GM19328 (cell line): ENCODE data around the gene PFKFB3.
A peak's percentile ranks its signal among the peaks of the same experiment; 100 is the strongest.
"Not testable (repeated sequence)": the region's sequence is repeated elsewhere in the genome, so short reads cannot be mapped to it uniquely, and the experiment has no call there.

ENCODE experiments used
- ATAC-seq: cut with Tn5 transposase; IDR thresholded peaks from one replicate; pipeline ENCODE4 v1.9.1; 2021; ENCODE audit warnings: mild to moderate bottlenecking, moderate library complexity; ENCODE audit not compliant: unreplicated experiment

PFKFB3 gene

DNA sequence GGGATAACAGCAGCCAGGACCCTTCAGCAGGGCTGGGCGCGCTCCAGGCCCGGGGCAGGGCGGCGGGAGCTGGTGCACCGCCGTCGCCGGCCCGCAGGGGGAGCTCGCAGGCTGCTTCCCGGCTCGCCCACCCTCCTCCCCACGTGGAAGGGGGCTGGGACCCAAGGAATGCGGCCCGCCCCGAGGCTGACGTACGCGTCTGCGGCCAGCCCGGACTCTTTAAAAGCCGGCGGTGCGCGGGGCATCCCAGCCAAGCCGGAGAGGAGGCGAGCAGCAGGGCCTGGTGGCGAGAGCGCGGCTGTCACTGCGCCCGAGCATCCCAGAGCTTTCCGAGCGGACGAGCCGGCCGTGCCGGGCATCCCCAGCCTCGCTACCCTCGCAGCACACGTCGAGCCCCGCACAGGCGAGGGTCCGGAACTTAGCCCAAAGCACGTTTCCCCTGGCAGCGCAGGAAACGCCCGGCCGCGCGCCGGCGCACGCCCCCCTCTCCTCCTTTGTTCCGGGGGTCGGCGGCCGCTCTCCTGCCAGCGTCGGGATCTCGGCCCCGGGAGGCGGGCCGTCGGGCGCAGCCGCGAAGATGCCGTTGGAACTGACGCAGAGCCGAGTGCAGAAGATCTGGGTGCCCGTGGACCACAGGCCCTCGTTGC lies at the start of gene PFKFB3:
Gene PFKFB3 (plus strand): TSS at position 249 of the 647 bp plus-strand sequence. CDS start 329 bp downstream, at position 578.
- peak; percentile 59 for ATAC-seq

- no peak for ATAC-seq
These were observed 48.9 kb upstream of the PFKFB3 start for GRCh38 chr10:6153845-6154244.

DNA sequence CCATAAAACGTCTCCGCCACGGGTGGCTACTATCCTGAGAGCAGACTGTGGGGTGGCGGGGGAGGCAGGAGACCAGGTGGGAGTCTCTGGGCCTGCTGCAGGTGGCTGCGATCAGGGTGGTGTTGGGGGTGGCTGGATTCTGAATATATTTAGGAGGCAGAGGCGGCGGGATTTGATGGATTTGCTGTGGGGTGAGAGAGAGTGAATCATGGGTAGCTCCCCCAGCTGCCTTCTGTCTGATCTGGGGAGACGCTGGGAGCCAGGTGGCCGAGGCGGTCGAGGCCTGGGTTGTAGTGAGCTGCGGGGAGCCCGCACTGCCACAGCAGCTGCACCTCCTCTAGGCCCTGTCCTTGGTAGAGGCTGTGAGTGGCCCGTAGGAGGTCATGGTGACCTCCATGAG lies 48.2 kb upstream of the PFKFB3 start:
- no peak for ATAC-seq

DNA sequence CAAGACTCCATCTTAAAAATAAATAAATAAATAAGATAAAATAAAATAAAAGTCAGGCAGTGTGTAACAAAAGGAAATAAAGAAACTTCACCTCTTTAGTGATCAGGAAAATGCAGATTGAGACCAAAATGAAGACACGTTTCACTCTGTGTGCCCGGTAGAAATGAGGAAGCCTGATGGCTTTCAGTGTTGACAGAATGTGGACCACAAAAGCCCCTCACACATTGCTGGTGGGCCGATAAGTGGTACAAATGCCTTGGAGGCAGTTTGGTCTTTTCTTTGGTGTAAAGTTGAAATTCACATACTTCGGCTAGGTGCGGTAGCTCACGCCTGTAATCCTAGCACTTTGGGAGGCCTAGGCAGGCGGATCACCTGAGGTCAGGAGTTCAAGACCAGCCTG lies 44.5 kb upstream of the PFKFB3 start:
- no peak for ATAC-seq

DNA sequence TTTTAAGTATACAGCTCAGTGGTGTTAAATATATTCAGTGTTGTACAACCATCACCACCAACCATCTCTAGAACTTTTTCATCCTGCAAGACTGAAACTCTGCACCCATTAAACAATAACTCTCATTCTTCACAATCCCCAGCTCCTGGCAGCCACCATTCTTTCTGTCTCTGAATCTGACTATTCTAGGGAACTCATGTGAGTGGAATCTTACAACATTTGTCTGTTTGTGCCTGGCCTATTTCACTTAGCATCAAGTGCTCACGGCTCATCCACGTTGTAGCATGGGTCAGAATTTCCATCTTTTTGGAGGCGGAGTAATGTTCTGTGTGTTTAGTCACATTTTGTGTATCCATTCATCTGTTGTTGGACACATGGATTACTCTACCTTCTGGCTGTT lies 40.8 kb upstream of the PFKFB3 start:
- no peak for ATAC-seq

GRCh38 chr10:6162589-6163356 lies 40.0 kb upstream of the PFKFB3 start:
- no peak for ATAC-seq

GRCh38 chr10:6163364-6164270 lies 39.1 kb upstream of the PFKFB3 start:
- peak; percentile 95 for ATAC-seq

DNA sequence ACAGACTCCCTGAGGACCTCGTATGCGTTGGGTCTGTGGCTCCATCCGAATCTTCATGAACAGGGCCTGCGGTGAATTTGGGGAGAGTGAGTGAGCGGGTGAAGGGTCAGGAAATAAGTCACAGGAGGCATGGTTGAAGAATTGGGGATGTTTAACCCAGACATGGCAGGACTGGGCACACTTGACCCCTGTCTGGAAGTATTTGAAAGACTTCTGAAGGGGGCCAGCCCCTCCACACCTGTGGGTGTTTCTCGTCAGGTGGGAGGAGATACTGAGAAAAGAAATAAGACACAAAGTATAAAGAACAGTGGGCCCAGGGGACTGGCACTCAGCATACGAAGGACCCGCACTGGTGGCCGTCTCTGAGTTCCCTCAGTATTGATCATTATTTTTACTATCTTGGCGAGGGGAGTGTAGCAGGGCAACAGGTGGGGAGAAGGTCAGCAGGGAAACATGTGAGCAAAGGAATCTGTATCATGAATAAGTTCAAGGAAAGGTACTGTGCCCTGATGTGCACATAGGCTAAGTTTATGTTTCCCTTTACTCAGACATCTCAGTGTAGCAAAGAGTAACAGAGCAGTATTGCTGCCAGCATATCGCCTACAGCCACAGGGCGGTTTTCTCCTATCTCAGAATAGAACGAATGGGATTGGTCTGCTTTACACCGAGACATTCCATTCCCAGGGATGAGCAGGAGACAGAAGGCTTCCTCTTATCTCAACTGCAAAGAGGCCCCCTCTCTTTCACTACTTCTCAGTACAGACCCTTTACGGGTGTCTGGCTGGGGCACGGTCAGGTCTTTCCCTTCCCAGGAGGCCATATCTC lies 38.2 kb upstream of the PFKFB3 start:
- ATAC-seq, result no peak

DNA sequence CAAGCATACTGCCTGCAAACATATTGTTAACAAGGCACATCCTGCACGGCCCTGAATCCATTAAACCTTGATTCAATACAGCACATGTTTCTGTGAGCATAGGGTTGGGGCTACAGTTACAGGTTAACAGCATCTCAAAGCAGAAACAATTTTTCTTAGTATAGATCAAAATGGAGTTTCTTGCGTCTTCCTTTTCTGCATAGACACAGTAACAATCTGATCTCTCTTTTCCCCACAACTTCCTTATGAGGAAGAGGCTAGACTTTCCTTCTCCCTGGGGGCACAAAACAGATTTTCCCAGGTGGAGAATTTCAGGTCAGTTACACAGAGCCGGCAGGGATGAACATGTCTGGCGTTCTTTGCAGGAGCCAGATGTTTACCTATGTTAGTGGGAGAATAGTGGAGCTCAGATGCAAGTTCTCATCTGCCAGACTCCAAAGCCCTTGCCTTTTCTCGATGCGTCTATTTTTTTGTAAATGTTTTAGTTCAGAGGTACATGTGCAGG lies 37.5 kb upstream of the PFKFB3 start:
- ATAC-seq, result no peak

DNA sequence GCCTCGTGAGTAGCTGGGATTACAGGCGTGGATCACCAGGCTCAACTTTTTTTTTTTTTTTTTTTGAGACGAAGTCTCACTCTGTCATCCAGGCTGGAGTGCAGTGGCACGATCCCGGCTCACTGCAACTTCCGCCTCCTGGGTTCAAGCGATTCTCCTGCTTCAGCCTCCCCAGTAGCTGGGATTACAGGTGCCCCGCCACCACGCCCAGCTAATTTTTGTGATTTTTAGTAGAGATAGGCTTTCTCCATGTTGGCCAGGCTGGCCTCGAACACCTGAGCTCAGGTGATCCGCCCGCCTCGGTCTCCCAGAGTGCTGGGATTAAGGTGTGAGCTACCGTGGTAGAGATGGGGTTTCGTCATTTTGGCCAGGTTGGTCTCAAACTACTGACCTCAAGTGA lies 36.8 kb upstream of the PFKFB3 start:
- ATAC-seq, result not testable (repeated sequence)

- no peak for ATAC-seq
These were observed 35.3 kb upstream of the PFKFB3 start for GRCh38 chr10:6167456-6167855.

GRCh38 chr10:6168084-6168483 lies 34.6 kb upstream of the PFKFB3 start:
- no peak for ATAC-seq

DNA sequence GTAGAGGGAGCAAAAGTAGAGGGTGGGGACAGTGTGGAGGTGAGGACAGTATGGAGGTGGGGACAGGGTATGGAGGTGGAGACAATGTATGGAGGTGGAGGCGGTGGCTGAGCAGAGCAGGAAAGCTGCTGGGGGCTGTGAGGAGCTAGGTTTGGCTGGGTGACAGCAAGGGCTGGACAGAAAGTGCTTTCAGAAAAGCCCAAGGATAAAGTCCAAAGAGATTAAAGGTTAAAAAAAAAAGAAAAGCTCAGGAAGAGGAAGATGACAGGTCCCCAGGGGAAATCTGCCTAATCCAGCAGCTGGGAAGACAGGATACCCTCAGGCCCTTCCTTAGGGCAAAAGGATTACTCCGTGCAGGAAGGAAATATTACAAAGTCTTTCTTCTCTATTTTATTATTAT lies 32.1 kb upstream of the PFKFB3 start:
- no peak for ATAC-seq

- ATAC-seq, result no peak
These were observed 30.6 kb upstream of the PFKFB3 start for GRCh38 chr10:6171881-6172695.

DNA sequence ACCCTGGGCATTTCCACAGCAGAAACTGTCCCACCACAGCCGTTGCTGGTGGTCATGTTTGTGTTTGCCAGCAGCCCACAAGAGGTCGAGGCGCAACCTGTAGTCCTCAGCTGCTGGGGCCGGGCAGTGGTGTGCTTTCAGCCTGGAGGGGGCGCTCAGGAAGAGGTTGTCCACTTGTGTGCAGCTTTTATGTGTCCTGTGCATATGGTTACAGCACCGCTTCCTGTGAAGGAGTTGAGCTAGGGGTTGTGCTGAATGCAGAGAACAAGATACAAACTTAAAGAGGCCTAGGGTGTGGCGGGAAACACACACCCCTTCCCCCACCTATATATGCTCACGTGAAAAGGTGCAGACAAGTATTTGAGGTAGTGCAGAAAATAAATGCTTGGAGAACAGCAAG lies 29.5 kb upstream of the PFKFB3 start:
- no peak for ATAC-seq

- no peak for ATAC-seq
These were observed 28.4 kb upstream of the PFKFB3 start for GRCh38 chr10:6174201-6174874.

DNA sequence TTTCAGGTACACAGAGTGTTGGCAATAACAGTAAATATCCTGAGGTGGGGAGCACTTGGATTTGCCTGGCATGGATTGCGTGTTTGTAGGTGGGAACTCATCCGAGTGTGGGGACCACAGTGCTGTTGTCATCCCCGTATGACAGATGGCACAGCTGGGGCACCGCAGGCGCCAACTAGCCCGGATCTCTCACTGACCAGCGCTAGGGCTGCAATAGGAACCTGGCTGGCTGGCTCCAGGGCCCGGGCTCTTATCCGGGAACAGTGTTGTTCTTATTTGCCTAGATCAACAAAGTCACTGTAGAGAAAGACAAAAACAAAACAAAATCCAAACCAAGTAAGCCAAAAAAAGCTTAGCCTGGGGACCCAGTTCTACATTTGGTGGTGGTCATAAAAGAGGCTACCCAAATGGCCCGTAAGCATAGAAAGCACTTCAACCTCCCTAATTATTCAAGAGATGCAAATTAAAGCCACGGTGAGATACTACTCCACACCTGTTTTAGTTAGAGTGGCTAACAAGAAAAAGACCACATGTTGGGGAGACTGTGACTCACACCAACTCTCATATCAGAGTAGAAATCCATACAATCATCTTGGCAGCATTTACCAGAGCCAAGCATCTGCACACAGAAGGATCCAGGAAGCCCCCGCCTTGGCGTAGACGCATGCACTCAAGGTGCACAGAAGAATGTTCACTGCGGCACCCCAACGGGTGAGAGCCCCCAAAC lies 27.2 kb upstream of the PFKFB3 start:
- ATAC-seq, result no peak

GRCh38 chr10:6176691-6177231 lies 26.0 kb upstream of the PFKFB3 start:
- no peak for ATAC-seq
